Activated CD8-positive, alpha-beta memory T cell treated with anti-CD3 and anti-CD28 coated beads, Interleukin-2, amount 50 U/mL, for 1 hour (primary cell): Measurements from ENCODE around the gene SIGLEC14.
"Not testable (repeated sequence)": the region's sequence is repeated elsewhere in the genome, so short reads cannot be mapped to it uniquely, and the experiment has no call there.

Experiments used
- DNase-seq: peaks from one replicate; pipeline ENCODE4 v3.0.0-alpha.2; 2020; ENCODE audit errors: extremely low read depth

The SIGLEC14 gene

GRCh38 chr19:51675911-51676565 is 29.4 kb upstream of the SIGLEC14 start:
- DNase-seq = not testable (repeated sequence)

- DNase-seq = no peak
Observed at GRCh38 chr19:51668216-51668615, 21.6 kb upstream of the SIGLEC14 start.

GRCh38 chr19:51664997-51665396 is 18.4 kb upstream of the SIGLEC14 start:
- no peak for DNase-seq

- DNase-seq = no peak
Observed at GRCh38 chr19:51664131-51664530, 17.5 kb upstream of the SIGLEC14 start.

GRCh38 chr19:51663650-51664049 is 17.0 kb upstream of the SIGLEC14 start:
- no peak for DNase-seq

GRCh38 chr19:51660975-51661600 is 14.5 kb upstream of the SIGLEC14 start:
- no peak for DNase-seq

GRCh38 chr19:51654783-51655182 is 8.2 kb upstream of the SIGLEC14 start:
- no peak for DNase-seq

- DNase-seq = no peak
Observed at GRCh38 chr19:51653162-51653561, 6.5 kb upstream of the SIGLEC14 start.

GRCh38 chr19:51652266-51652665 is 5.6 kb upstream of the SIGLEC14 start:
- no peak for DNase-seq

GRCh38 chr19:51651216-51651846 is 4.7 kb upstream of the SIGLEC14 start:
- DNase-seq = no peak

GRCh38 chr19:51647318-51647717 is 693 bp upstream of the SIGLEC14 start:
- DNase-seq = no peak

GRCh38 chr19:51644636-51645271 is 1.9 kb downstream of the SIGLEC14 start:
- no peak for DNase-seq

- no peak for DNase-seq
Observed at GRCh38 chr19:51641648-51642047, 5.0 kb downstream of the SIGLEC14 start.

- DNase-seq = no peak
Observed at GRCh38 chr19:51640386-51640785, 6.2 kb downstream of the SIGLEC14 start.

- no peak for DNase-seq
Observed at GRCh38 chr19:51639916-51640315, 6.7 kb downstream of the SIGLEC14 start.

GRCh38 chr19:51637362-51637978 is 9.2 kb downstream of the SIGLEC14 start:
- no peak for DNase-seq

- no peak for DNase-seq
Observed at GRCh38 chr19:51632126-51632525, 14.5 kb downstream of the SIGLEC14 start.

- DNase-seq = not testable (repeated sequence)
Observed at GRCh38 chr19:51630315-51630714, 16.3 kb downstream of the SIGLEC14 start, which contains the start of gene SIGLEC5. Gene SIGLEC5 (minus strand): TSS chr19:51630401. CDS start chr19:51630335, 66 bp downstream.

GRCh38 chr19:51628153-51628939 is 18.3 kb downstream of the SIGLEC14 start:
- DNase-seq = no peak

- no peak for DNase-seq
Observed at GRCh38 chr19:51627491-51628138, 19.0 kb downstream of the SIGLEC14 start.

- DNase-seq = no peak
Observed at GRCh38 chr19:51626675-51627074, 19.9 kb downstream of the SIGLEC14 start.
